Bronchial epithelial cell (primary cell): ENCODE data around the gene SLC36A3. TPM values are rescaled to one million over a fixed set of nuclear protein-coding genes. Genes with fewer than 3 reads are reported as not detected.
A peak's percentile ranks its signal among the peaks of the same experiment; 100 is the strongest.

Experiments
- DNase-seq: peaks from one replicate; pipeline ENCODE4 v3.0.0-alpha.2; 2010; ENCODE audit warnings: low read depth
- FAIRE-seq: peaks from 2 replicates; lab custom pipeline; 2011; peaks lifted over from hg19 to GRCh38; lab: Jason Lieb, UNC
- H3K27me3 ChIP-seq: 2 replicates; pipeline ENCODE4 v1.5.1; 2011; ENCODE audit warnings: low read length; ENCODE audit not compliant: control insufficient read depth, insufficient read depth
- H3K36me3 ChIP-seq: 2 replicates; pipeline ENCODE4 v1.5.1; 2011; ENCODE audit warnings: low read length; ENCODE audit not compliant: control insufficient read depth, insufficient read depth
- H3K4me3 ChIP-seq: 2 replicates; pipeline ENCODE4 v1.5.1; 2011; ENCODE audit warnings: mild to moderate bottlenecking, low read depth, low read length, control low read depth
- CTCF ChIP-seq: IDR thresholded peaks from 2 replicates; pipeline ENCODE4 v1.5.1; 2011; ENCODE audit warnings: mild to moderate bottlenecking, moderate library complexity, low read length, control low read depth, inconsistent platforms; ENCODE audit not compliant: insufficient read depth, severe bottlenecking
- total RNA-seq: library from RNA; depleted of rRNA; stranded (reverse); fragments of >200 nt; gene quantifications from 2 replicates; pipeline ENCODE4 v1.2.1, GENCODE V29; 2014

SLC36A3 gene
- total RNA-seq, 1 donor from 2014 or later: not detected

GRCh38 chr5:151288180-151288579, 15.4 kb downstream of the SLC36A3 start:
- Histone ChIP-seq H3K36me3 (no peaks in the 10 kb centered on the region), H3K4me3 (no peak overlapping the region), H3K27me3 (no peaks in the 10 kb centered on the region)
- FAIRE-seq (no peak), DNase-seq (peak; percentile 77)
- TF ChIP-seq CTCF: peak; percentile 12

- no peaks in the 10 kb centered on the region for H3K36me3 ChIP-seq
- FAIRE-seq: no peak
- DNase-seq: no peak
- H3K27me3 ChIP-seq: no peaks in the 10 kb centered on the region
- no peak for TF ChIP-seq CTCF
- H3K4me3 ChIP-seq: no peak overlapping the region
These were observed 17.3 kb downstream of the SLC36A3 start for GRCh38 chr5:151286246-151286645.

- DNase-seq: no peak
- FAIRE-seq: no peak
These were observed 17.9 kb downstream of the SLC36A3 start for GRCh38 chr5:151285683-151286082.

GRCh38 chr5:151284392-151284967, 19.1 kb downstream of the SLC36A3 start:
- no peak overlapping the region for H3K4me3 ChIP-seq
- TF ChIP-seq CTCF: peak; percentile 30
- no peaks in the 10 kb centered on the region for H3K27me3 ChIP-seq
- FAIRE-seq (no peak), DNase-seq (no peak)
- H3K36me3 ChIP-seq: no peaks in the 10 kb centered on the region

More at GRCh38 chr5:151285683-151286082, 17.9 kb downstream of the SLC36A3 start:
- Histone ChIP-seq H3K4me3 (no peak overlapping the region), H3K27me3 (no peaks in the 10 kb centered on the region), H3K36me3 (no peaks in the 10 kb centered on the region)
- no peak for TF ChIP-seq CTCF

GRCh38 chr5:151283120-151283825, 20.3 kb downstream of the SLC36A3 start:
- no peak for DNase-seq
- FAIRE-seq: no peak
- no peak for TF ChIP-seq CTCF
- Histone ChIP-seq H3K36me3 (no peaks in the 10 kb centered on the region), H3K4me3 (no peak overlapping the region), H3K27me3 (no peaks in the 10 kb centered on the region)
